ENCODE results near the gene NCOA7.

- TF ChIP-seq, protein P1, sequence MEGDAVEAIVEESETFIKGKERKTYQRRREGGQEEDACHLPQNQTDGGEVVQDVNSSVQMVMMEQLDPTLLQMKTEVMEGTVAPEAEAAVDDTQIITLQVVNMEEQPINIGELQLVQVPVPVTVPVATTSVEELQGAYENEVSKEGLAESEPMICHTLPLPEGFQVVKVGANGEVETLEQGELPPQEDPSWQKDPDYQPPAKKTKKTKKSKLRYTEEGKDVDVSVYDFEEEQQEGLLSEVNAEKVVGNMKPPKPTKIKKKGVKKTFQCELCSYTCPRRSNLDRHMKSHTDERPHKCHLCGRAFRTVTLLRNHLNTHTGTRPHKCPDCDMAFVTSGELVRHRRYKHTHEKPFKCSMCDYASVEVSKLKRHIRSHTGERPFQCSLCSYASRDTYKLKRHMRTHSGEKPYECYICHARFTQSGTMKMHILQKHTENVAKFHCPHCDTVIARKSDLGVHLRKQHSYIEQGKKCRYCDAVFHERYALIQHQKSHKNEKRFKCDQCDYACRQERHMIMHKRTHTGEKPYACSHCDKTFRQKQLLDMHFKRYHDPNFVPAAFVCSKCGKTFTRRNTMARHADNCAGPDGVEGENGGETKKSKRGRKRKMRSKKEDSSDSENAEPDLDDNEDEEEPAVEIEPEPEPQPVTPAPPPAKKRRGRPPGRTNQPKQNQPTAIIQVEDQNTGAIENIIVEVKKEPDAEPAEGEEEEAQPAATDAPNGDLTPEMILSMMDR (IDR thresholded peaks at IDR 0.05): no peak
- no peak for TF ChIP-seq EZH2 (IDR thresholded peaks at IDR 0.05)
- TF ChIP-seq EZH2phosphoT487 (IDR thresholded peaks at IDR 0.05): no peak
These were observed 81.6 kb downstream of the NCOA7 start for GRCh38 chr6:125872259-125872921.
